Activated T-helper 17 cell treated with anti-CD3 and anti-CD28 coated beads, Interleukin-2, amount 50 U/mL, for 72 hours (primary cell): ENCODE data around the gene EHMT1. TPM values are rescaled to one million over a fixed set of nuclear protein-coding genes. Genes with fewer than 3 reads are reported as not detected.

Experiments used
- total RNA-seq, 2 donors: library from RNA; stranded (reverse); gene quantifications; one replicate each; pipeline ENCODE4 v1.2.3, GENCODE V29; 2022

Gene EHMT1
- total RNA-seq, 2 donors from 2014 or later: 77.2 to 77.8 TPM

Other genes starting within 250 kb of the EHMT1 start
- 1 to 10 TPM; 8.8 to 10.0 TPM for gene EXD3, start 195.8 kb upstream of the EHMT1 start, total RNA-seq
- under 1 TPM; 0.39 to 0.58 TPM for gene NOXA1, start 195.6 kb upstream of the EHMT1 start, total RNA-seq
- gene ENTPD8, start 177.6 kb upstream of the EHMT1 start, total RNA-seq: not detected
- gene NSMF, start 159.7 kb upstream of the EHMT1 start, total RNA-seq: 10 to 100 TPM; 26.6 to 35.5 TPM
- gene PNPLA7, start 68.6 kb upstream of the EHMT1 start, total RNA-seq: 1 to 10 TPM; 2.9 to 5.1 TPM
- 10 to 100 TPM; 23.3 to 45.5 TPM for gene MRPL41, start 67.1 kb upstream of the EHMT1 start, total RNA-seq
- gene DPH7, start 40.1 kb upstream of the EHMT1 start, total RNA-seq: 10 to 100 TPM; 26.7 to 35.5 TPM
- 10 to 100 TPM; 27.2 to 43.6 TPM for gene ZMYND19, start 28.5 kb upstream of the EHMT1 start, total RNA-seq
- 10 to 100 TPM; 39.0 to 43.0 TPM for gene ARRDC1, start 13.3 kb upstream of the EHMT1 start, total RNA-seq